Smooth muscle cell (in vitro differentiated cells): ENCODE measurements around the gene TUBA4A. TPM values are rescaled to one million over a fixed set of nuclear protein-coding genes. Genes with fewer than 3 reads are reported as not detected.

Experiments used
- DNase-seq: peaks from one replicate; lab custom pipeline; 2025; ENCODE audit not compliant: unreplicated experiment; lab: John Stamatoyannopoulos, UW
- H2AFZ ChIP-seq: fragments of 200-600 bp; sonication (generic); 2 replicates; pipeline ENCODE4 v1.6.0; 2016; ENCODE audit warnings: antibody characterized with exemption, low read depth, mild to moderate bottlenecking
- H3F3A ChIP-seq: fragments of 200-600 bp; sonication (generic); 2 replicates; pipeline ENCODE4 v1.6.0; 2017; ENCODE audit warnings: antibody characterized with exemption, low read depth
- H3K27ac ChIP-seq: fragments of 200-600 bp; sonication (generic); 2 replicates; pipeline ENCODE4 v1.5.1; 2016; ENCODE audit warnings: low read depth, mild to moderate bottlenecking
- H3K27me3 ChIP-seq: fragments of 200-600 bp; sonication (generic); 2 replicates; pipeline ENCODE4 v1.6.1; 2016; ENCODE audit warnings: low read depth, mild to moderate bottlenecking
- H3K36me3 ChIP-seq: fragments of 200-600 bp; sonication (generic); 2 replicates; pipeline ENCODE4 v1.5.1; 2016; ENCODE audit warnings: low read depth
- H3K4me1 ChIP-seq: fragments of 200-600 bp; sonication (generic); 2 replicates; pipeline ENCODE4 v1.5.1; 2016; ENCODE audit warnings: low read depth
- H3K4me2 ChIP-seq: fragments of 200-600 bp; sonication (generic); 2 replicates; pipeline ENCODE4 v1.6.0; 2016; ENCODE audit warnings: mild to moderate bottlenecking
- H3K4me3 ChIP-seq: fragments of 200-600 bp; sonication (generic); 2 replicates; pipeline ENCODE4 v1.5.1; 2016; ENCODE audit warnings: mild to moderate bottlenecking
- H3K79me2 ChIP-seq: fragments of 200-600 bp; sonication (generic); 2 replicates; pipeline ENCODE4 v1.6.0; 2016; ENCODE audit warnings: low read depth, mild to moderate bottlenecking
- H3K9ac ChIP-seq: fragments of 200-600 bp; sonication (generic); 2 replicates; pipeline ENCODE4 v1.6.0; 2016; ENCODE audit warnings: low read depth
- H3K9me3 ChIP-seq: fragments of 200-600 bp; sonication (generic); replicated peaks from 2 replicates; pipeline ENCODE4 v1.5.1; 2016; ENCODE audit warnings: low read depth
- H4K20me1 ChIP-seq: fragments of 200-600 bp; sonication (generic); 2 replicates; pipeline ENCODE4 v1.6.0; 2016; ENCODE audit warnings: low read depth
- CTCF ChIP-seq: fragments of 200-600 bp; sonication (generic); IDR thresholded peaks from 2 replicates; pipeline ENCODE4 v1.5.1; 2017; ENCODE audit warnings: borderline replicate concordance, mild to moderate bottlenecking, antibody characterized with exemption; ENCODE audit not compliant: insufficient read depth, poor library complexity, severe bottlenecking
- WGBS: methylation state at CpG from one replicate; pipeline ENCODE4 v1.1.7; 2016; ENCODE audit warnings: low lambda C conversion rate; 5-methylcytosine and 5-hydroxymethylcytosine counted together
- polyA plus RNA-seq: library from polyadenylated mRNA; unstranded; fragments of >200 nt; fragmentation: Nextera tagmentation; extraction: Ambion mirVana; gene quantifications from 2 replicates; pipeline ENCODE4 v1.2.1, GENCODE V29; 2016
- total RNA-seq: library from RNA; depleted of rRNA; stranded (reverse); fragments of >200 nt; gene quantifications from 2 replicates; pipeline ENCODE4 v1.2.3, GENCODE V29; 2014

Gene TUBA4A
- total and polyA plus RNA-seq, 2 experiments from 2014 or later: 29.4 to 53.2 TPM

GRCh38 chr2:219207134-219207883, 46.4 kb downstream of the TUBA4A start:
- 45% methylated on average over 14 of the region's 22 CpGs for WGBS
- H3K4me3 ChIP-seq: peak overlapping the region; percentile 96
- peak overlapping the region; percentile 87 for H3K27ac ChIP-seq
- H2AFZ ChIP-seq: no peak overlapping the region
- no peak for TF ChIP-seq CTCF
- H3K9me3 ChIP-seq: no peaks in the 10 kb centered on the region
- H3K79me2 ChIP-seq: no peaks in the 10 kb centered on the region
- no peaks in the 10 kb centered on the region for H4K20me1 ChIP-seq
- H3F3A ChIP-seq: peaks cover 5% of the 10 kb centered on the region
- no peaks in the 10 kb centered on the region for H3K27me3 ChIP-seq
- H3K4me1 ChIP-seq: no peaks in the 10 kb centered on the region
- no peaks in the 10 kb centered on the region for H3K36me3 ChIP-seq
- peak overlapping the region; percentile 80 for H3K9ac ChIP-seq
- peak overlapping the region; percentile 81 for H3K4me2 ChIP-seq
- DNase-seq: no peak

- no peaks in the 10 kb centered on the region for H3K27me3 ChIP-seq
- no peaks in the 10 kb centered on the region for H3K36me3 ChIP-seq
- H4K20me1 ChIP-seq: no peaks in the 10 kb centered on the region
- H3K4me3 ChIP-seq: peak within 1 kb of the TSS; percentile 96
- no peaks in the 10 kb centered on the region for H3K79me2 ChIP-seq
- peaks cover 5% of the 10 kb centered on the region for H3F3A ChIP-seq
- no peaks in the 10 kb centered on the region for H3K9me3 ChIP-seq
- no peak for TF ChIP-seq CTCF
- H3K9ac ChIP-seq: peak within 1 kb of the TSS; percentile 80
- H3K4me2 ChIP-seq: peak within 1 kb of the TSS; percentile 81
- WGBS: 1% methylated on average over 60 of the region's 76 CpGs
- H2AFZ ChIP-seq: peak within 1 kb of the TSS; percentile 63
- no peaks in the 10 kb centered on the region for H3K4me1 ChIP-seq
- peak; percentile 99 for DNase-seq
- peak within 1 kb of the TSS; percentile 87 for H3K27ac ChIP-seq
Observed at GRCh38 chr2:219206328-219207133, 47.2 kb downstream of the TUBA4A start, which contains the start of gene ZFAND2B. ZFAND2B (plus strand) TSS chr2:219206782; CDS start chr2:219206988, 206 bp downstream.

GRCh38 chr2:219205981-219206327, 47.8 kb downstream of the TUBA4A start:
- Histone ChIP-seq H3K36me3 (no peaks in the 10 kb centered on the region), H3K4me2 (peak overlapping the region; percentile 81), H3K9ac (peak overlapping the region; percentile 80), H3K4me1 (no peaks in the 10 kb centered on the region), H3K9me3 (no peaks in the 10 kb centered on the region), H3K27me3 (no peaks in the 10 kb centered on the region), H3K4me3 (peak overlapping the region; percentile 96), H3K27ac (peak overlapping the region; percentile 87), H3K79me2 (no peaks in the 10 kb centered on the region), H3F3A (peaks cover 5% of the 10 kb centered on the region), H2AFZ (peak overlapping the region; percentile 21), H4K20me1 (no peaks in the 10 kb centered on the region)
- 30% methylated on average over 7 of the region's 7 CpGs for WGBS
- DNase-seq: no peak
- no peak for TF ChIP-seq CTCF
